GM19035 (cell line): ENCODE data around the gene UBE2S.
"Not testable (repeated sequence)": the region's sequence is repeated elsewhere in the genome, so short reads cannot be mapped to it uniquely, and the experiment has no call there.

ENCODE experiments used
- ATAC-seq: cut with Tn5 transposase; IDR thresholded peaks from one replicate; pipeline ENCODE4 v1.9.1; 2021; ENCODE audit not compliant: unreplicated experiment

The UBE2S gene

GRCh38 chr19:55440411-55441105 lies 33.0 kb upstream of the UBE2S start:
- no peak for ATAC-seq

GRCh38 chr19:55439052-55439451 lies 31.5 kb upstream of the UBE2S start:
- ATAC-seq: no peak

GRCh38 chr19:55437410-55437809 lies 29.8 kb upstream of the UBE2S start:
- ATAC-seq: no peak

- no peak for ATAC-seq
Observed at GRCh38 chr19:55436847-55437246, 29.3 kb upstream of the UBE2S start.

GRCh38 chr19:55435020-55435419 lies 27.4 kb upstream of the UBE2S start:
- no peak for ATAC-seq

GRCh38 chr19:55434356-55434919 lies 26.9 kb upstream of the UBE2S start:
- ATAC-seq: no peak

- no peak for ATAC-seq
Observed at GRCh38 chr19:55433292-55433691, 25.7 kb upstream of the UBE2S start.

GRCh38 chr19:55432241-55432959 lies 24.8 kb upstream of the UBE2S start:
- no peak for ATAC-seq

GRCh38 chr19:55431183-55431582 lies 23.6 kb upstream of the UBE2S start:
- no peak for ATAC-seq

- ATAC-seq: no peak
Observed at GRCh38 chr19:55426042-55426441, 18.5 kb upstream of the UBE2S start.

- no peak for ATAC-seq
Observed at GRCh38 chr19:55424518-55424917, 16.9 kb upstream of the UBE2S start.

GRCh38 chr19:55423225-55424005 lies 15.8 kb upstream of the UBE2S start:
- no peak for ATAC-seq

GRCh38 chr19:55421281-55421680 lies 13.7 kb upstream of the UBE2S start:
- ATAC-seq: not testable (repeated sequence)

GRCh38 chr19:55419624-55420236 lies 12.1 kb upstream of the UBE2S start:
- ATAC-seq: no peak

- ATAC-seq: no peak
Observed at GRCh38 chr19:55419103-55419502, 11.5 kb upstream of the UBE2S start.

GRCh38 chr19:55418185-55418584 lies 10.6 kb upstream of the UBE2S start:
- no peak for ATAC-seq

GRCh38 chr19:55410168-55410567 lies 2.6 kb upstream of the UBE2S start:
- ATAC-seq: no peak

GRCh38 chr19:55409179-55409578 lies 1.6 kb upstream of the UBE2S start:
- not testable (repeated sequence) for ATAC-seq

GRCh38 chr19:55408533-55408872 lies 915 bp upstream of the UBE2S start:
- ATAC-seq: no peak

GRCh38 chr19:55407800-55408532 lies 378 bp upstream of the UBE2S start:
- peak; percentile 78 for ATAC-seq
